Stimulated activated effector memory CD8-positive, alpha-beta T cell treated with anti-CD3 and anti-CD28 coated beads, Interleukin-12 subunit alpha, Interleukin-12 subunit beta, amount 100 ng/mL, for 72 hours (primary cell): Measurements from ENCODE around the gene NRBF2.
"Not testable (repeated sequence)": the region's sequence is repeated elsewhere in the genome, so short reads cannot be mapped to it uniquely, and the experiment has no call there.

ENCODE experiments used
- ATAC-seq: fragments of 150-1000 bp; cut with Tn5 transposase; 2 replicates; pipeline ENCODE4 v1.10.0; 2021
- DNase-seq, 2 donors: peaks; one replicate each; pipeline ENCODE4 v3.0.0; 2021 to 2022; ENCODE audit warnings: low spot score in 2 of 2
- H3K27ac Mint-ChIP-seq: one replicate; pipeline ENCODE4 v1.8.0; 2022; ENCODE audit warnings: mild to moderate bottlenecking, mixed read lengths
- H3K36me3 Mint-ChIP-seq: one replicate; pipeline ENCODE4 v1.8.0; 2022; ENCODE audit warnings: mild to moderate bottlenecking, mixed read lengths
- H3K4me1 Mint-ChIP-seq: one replicate; pipeline ENCODE4 v1.8.0; 2022; ENCODE audit warnings: mixed read lengths
- H3K4me3 Mint-ChIP-seq: one replicate; pipeline ENCODE4 v1.8.0; 2022; ENCODE audit warnings: mild to moderate bottlenecking, mixed read lengths
- H3K9me3 Mint-ChIP-seq: one replicate; pipeline ENCODE4 v1.8.0; 2022; ENCODE audit warnings: mixed read lengths

Gene NRBF2

DNA sequence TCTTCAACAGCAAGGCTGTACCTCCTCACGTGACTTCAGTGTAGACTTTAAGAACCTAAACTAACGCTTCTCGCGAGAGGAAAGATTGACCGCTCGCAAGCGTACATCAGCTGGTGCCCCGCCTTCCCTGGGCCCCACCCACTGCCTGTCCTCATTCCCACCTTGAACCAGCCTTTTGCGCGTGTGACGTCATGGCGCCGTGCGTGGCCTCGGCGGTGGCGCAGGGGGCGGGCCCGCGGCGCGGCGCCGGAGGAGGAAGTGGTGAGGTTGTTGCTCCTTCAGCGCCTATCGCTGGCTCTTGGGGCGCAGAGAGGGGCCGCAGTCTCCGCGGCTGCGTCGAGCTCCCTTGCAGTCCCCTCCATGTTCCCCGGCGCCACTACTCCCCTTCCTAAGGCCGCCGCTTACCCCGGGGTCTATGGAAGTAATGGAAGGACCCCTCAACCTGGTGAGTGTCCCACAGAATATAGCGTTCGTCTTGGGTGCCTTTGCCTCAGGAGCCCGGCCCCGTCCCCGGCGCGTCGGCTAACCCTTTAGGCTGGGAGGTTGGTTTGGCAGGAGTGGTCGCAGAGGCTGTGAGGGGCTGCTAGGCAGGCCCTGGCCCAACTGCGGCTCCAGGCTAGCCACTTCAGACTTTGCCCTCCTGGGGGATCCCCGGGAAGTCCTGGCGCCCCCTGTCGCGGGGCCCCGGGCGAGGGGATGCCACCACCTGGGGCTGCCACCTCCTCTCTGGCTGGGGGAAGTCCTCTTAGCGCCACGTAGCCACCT, at the start of gene NRBF2:
Gene NRBF2 (plus strand): TSS at position 273 of the 765 bp plus-strand sequence. CDS start 143 bp downstream, at position 416.
- ATAC-seq = peak; percentile 96
- peaks cover 37% of the 10 kb centered on the region for H3K36me3 Mint-ChIP-seq
- peak; percentile 93 to 96 for DNase-seq
- peaks cover 4% of the 10 kb centered on the region for H3K9me3 Mint-ChIP-seq
- H3K27ac Mint-ChIP-seq = peak within 1 kb of the TSS; percentile 93
- peaks cover 28% of the 10 kb centered on the region for H3K4me1 Mint-ChIP-seq
- H3K4me3 Mint-ChIP-seq = peak within 1 kb of the TSS; percentile 82

DNA sequence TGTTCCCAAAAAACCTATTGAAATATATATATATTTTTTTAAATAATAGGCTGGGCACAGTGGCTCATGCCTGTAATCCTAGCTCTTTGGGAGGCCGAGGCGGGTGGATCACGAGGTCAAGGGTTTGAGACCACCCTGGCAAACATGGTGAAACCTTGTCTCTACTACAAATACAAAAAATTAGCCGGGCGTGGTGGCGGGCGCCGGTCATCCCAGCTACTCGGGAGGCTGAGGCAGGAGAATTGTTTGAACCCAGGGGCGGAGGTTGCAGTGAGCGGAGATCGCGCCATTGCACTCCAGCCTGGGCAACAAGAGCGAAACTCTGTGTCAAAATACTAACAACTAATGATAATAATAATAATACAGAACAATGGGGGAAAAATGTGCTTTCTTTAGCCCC, 49.7 kb upstream of the NRBF2 start:
- H3K27ac Mint-ChIP-seq, DNase-seq, ATAC-seq, H3K9me3 Mint-ChIP-seq, H3K4me3 Mint-ChIP-seq, H3K36me3 Mint-ChIP-seq, H3K4me1 Mint-ChIP-seq: not testable (repeated sequence)

DNA sequence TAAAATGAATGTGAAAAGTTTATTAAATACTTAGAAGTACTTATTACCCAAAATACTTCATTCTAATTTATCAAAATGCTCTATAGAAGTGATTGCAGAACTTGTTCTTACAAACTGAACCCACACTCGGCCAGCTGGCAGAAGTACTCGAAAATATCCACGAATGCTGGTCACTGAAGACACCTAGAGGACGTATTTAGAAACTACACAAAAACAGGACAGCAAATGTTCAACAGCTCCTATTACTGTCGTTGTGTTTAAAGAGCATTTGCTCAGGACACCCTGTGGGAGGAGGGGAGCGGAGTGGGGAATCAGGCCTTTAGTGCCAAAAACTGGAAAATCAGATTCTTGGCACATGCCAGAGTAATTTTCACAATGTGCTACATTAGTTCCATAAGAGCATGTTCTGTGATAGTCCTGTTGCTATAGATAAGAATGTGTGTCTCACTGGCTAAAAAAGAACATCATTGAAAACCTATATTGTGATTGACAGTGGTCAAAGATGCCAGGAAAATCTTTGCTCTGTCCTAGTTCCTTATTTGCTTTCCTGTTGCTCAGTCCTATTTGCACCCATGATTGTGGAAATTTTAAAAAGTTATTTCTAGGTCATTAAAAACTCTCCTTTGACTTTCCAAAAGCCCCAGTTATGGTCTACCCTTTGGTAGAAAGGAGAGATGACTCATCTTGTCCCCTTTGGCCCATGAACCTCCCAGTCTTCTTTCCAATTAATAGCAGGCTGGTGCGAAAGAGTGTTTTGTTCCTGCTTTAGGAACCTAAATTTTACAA, 49.0 kb upstream of the NRBF2 start:
- H3K36me3 Mint-ChIP-seq = no peaks in the 10 kb centered on the region
- no peaks in the 10 kb centered on the region for H3K9me3 Mint-ChIP-seq
- DNase-seq = peak; percentile 7 to 56
- H3K4me1 Mint-ChIP-seq = no peaks in the 10 kb centered on the region
- H3K27ac Mint-ChIP-seq = no peak overlapping the region
- peak; percentile 80 for ATAC-seq
- no peak overlapping the region for H3K4me3 Mint-ChIP-seq

DNA sequence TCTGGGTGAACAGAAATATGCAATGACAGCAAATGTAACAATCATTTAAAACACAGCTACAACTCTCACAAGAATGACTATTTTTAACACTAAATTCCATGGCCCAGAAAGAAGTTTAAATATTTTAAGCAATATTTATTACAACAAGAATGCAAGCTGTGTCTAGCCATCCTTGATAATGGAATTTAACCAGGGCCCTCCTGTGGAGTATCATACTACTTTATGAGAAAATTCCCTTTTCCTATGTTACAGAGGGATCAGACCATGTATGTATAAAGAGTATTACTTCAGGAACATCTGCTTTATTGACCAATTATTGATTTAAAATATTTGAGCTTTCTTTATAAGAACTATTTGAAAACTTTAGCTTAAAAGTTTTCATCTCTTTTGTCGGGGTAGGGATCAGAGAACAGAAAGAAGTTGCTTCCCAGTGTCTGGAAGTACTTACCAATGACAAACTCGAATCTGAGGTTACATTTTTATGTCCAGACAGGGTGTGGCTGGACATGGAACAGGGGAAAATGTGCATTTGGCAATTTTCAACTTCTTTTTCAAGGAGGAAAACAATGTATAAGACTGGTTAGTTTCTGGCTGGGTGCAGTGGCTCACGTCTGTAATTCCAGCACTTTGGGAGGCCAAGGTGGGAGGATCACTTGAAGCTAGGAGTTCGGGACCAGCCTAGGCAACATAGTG, 48.3 kb upstream of the NRBF2 start:
- Mint-ChIP-seq H3K36me3 (no peaks in the 10 kb centered on the region), H3K9me3 (no peaks in the 10 kb centered on the region), H3K4me1 (no peaks in the 10 kb centered on the region), H3K4me3 (no peak overlapping the region), H3K27ac (no peak overlapping the region)
- ATAC-seq = no peak
- no peak for DNase-seq

DNA sequence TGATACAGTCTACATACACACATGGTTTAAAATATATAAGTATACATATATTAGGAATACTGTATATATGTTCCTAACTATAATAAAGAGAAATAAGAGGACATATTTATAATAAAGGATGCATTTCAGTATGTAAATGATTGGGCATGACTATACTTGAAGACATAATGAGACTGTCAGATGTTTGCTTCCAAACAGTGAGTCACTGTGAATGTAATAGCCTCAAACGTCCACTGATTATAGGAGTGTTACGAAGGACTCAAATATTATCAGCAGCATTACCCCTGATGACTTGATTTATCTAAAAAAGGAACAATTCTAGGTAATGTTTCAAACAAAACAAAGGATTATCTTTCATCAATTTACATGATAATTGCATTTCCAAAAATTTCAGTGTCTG, 39.9 kb upstream of the NRBF2 start:
- ATAC-seq = no peak
- H3K9me3 Mint-ChIP-seq = no peaks in the 10 kb centered on the region
- peaks cover 5% of the 10 kb centered on the region for H3K36me3 Mint-ChIP-seq
- no peak overlapping the region for H3K27ac Mint-ChIP-seq
- H3K4me3 Mint-ChIP-seq = no peak overlapping the region
- no peak for DNase-seq
- H3K4me1 Mint-ChIP-seq = no peaks in the 10 kb centered on the region

DNA sequence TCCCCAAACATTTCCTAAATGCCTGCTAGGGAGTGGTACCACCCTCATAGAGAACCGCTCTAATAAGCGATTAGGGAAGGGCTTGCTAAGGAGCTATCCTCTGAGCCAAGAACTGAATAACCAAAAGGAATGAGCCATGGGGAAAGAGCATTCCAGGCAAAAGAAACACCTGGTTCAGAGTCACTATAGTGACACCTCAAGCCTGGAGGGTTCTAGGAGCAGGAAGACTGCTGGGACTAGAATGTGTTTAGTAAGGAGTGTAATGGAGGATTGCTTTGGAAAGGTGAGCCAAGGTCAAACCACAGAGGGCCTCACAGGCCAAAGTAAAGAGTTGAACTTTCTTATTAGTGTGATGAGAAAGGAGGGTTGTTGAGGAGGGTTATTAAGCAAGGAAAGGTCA, 38.7 kb upstream of the NRBF2 start:
- Mint-ChIP-seq H3K4me3 (no peak overlapping the region), H3K9me3 (no peaks in the 10 kb centered on the region), H3K27ac (no peak overlapping the region), H3K36me3 (peaks cover 5% of the 10 kb centered on the region), H3K4me1 (no peaks in the 10 kb centered on the region)
- no peak for ATAC-seq
- no peak for DNase-seq

DNA sequence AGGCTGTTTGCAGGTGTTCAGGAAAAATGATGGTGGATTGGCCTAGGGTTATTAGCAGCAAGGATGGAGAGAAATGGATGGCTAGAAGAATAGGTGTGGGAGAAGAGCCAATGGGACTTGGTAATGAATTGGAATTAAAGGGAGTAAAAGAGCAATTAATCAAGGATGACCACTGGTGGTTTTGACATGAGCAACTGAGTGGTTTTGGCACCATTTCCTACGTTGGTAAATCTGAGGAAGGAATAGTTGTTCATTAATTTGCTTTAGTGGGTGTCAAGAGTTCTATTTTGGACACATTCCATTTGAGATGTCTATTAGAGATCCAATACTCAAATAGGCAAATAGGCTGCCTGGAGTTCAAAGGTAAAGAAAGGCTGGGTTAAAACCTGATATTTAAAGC, 38.2 kb upstream of the NRBF2 start:
- no peak overlapping the region for H3K4me3 Mint-ChIP-seq
- ATAC-seq (no peak), DNase-seq (no peak)
- H3K9me3 Mint-ChIP-seq = no peaks in the 10 kb centered on the region
- no peaks in the 10 kb centered on the region for H3K4me1 Mint-ChIP-seq
- H3K27ac Mint-ChIP-seq = no peak overlapping the region
- peaks cover 5% of the 10 kb centered on the region for H3K36me3 Mint-ChIP-seq

DNA sequence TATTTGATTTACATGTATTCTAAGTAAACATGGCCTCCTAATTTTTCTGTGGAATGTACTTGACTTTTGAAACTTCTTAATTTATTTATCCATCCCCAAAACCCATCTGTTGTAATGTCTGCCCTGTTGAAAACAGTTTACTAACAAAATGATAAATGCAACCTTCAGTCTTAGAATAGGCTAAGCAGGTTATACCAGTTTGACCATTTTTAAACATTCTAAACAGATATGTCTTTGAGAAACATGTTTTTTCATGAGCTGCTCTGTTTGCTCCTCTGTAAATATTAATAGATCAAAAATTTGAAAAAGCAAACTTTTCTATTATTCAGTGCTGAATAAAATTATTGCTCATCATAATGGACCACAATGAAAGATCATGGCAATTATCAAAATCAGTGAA, 33.4 kb upstream of the NRBF2 start:
- H3K36me3 Mint-ChIP-seq = peaks cover 5% of the 10 kb centered on the region
- no peaks in the 10 kb centered on the region for H3K9me3 Mint-ChIP-seq
- no peak overlapping the region for H3K4me3 Mint-ChIP-seq
- no peak overlapping the region for H3K27ac Mint-ChIP-seq
- peaks cover 25% of the 10 kb centered on the region for H3K4me1 Mint-ChIP-seq
- ATAC-seq (no peak), DNase-seq (no peak)

DNA sequence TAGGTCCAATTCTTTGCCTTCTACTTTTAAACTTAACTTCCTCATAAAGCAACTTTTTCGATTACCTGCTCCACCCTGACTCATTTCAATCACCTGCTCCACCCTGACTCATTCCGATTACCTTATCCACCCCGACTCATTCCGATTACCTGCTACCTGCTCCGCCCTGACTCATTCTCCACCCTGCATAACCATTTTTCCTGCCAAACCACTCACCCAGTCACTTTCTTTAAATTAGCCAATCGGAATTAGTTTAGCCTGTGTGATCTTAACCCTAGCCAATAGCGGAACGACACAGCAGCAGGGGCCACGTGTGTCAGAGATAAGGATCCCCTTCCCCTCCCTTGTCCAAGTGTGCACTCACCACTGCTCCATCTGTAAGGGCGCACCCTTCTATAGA, 32.0 kb upstream of the NRBF2 start:
- Mint-ChIP-seq H3K27ac (peak overlapping the region; percentile 8), H3K4me1 (peaks cover 26% of the 10 kb centered on the region)
- DNase-seq, H3K9me3 Mint-ChIP-seq, ATAC-seq, H3K36me3 Mint-ChIP-seq, H3K4me3 Mint-ChIP-seq: not testable (repeated sequence)

DNA sequence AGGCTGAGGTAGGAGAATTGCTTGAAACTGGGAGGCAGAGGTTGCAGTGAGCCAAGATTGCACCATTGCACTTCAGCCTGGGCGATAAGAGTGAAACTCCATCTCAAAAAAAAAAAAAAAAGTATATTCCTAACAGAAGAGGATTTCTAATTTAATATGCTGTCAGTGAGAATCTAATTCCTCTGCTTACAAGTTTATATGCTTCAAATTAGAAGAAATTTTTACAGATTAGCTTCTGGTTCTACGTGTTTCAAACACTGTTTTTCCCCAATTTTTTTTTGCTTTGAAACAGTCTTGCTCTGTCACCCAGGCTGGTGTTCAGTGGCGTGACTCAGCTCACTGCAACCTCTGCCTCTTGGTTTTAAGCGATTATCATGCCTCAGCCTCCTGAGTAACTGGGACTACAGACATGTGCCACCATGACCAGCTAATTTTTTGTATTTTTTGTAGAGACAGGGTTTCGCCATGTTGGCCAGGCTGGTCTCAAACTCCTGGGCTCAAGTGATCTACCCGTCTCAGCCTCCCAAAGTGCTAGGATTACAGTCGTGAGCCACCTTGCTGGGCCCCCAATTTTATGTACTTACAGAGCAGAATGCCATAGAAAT, 30.7 kb upstream of the NRBF2 start:
- peak; percentile 68 for ATAC-seq
- not testable (repeated sequence) for H3K27ac Mint-ChIP-seq, DNase-seq, H3K4me3 Mint-ChIP-seq, H3K9me3 Mint-ChIP-seq, H3K36me3 Mint-ChIP-seq
- peaks cover 31% of the 10 kb centered on the region for H3K4me1 Mint-ChIP-seq

DNA sequence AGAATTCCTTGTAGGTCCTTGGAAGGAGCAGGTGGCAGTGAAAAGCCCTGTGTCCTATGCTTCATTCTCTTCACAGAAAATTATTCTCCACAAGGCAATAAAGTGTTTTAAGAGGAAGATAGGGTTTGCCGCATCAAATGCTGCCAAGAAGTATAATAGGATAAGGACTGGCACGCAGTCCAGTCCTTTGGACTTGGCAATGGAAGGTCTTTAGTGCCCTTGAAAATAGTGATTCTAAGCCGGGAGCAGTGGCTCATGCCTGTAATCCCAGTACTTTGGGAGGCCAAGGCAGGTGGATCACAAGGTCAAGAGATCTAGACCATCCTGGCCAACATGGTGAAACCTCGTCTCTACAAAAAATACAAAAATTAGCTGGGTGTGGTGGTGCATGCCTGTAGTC, 29.9 kb upstream of the NRBF2 start:
- not testable (repeated sequence) for H3K4me3 Mint-ChIP-seq, H3K9me3 Mint-ChIP-seq, DNase-seq, H3K36me3 Mint-ChIP-seq, H3K27ac Mint-ChIP-seq, ATAC-seq
- peaks cover 31% of the 10 kb centered on the region for H3K4me1 Mint-ChIP-seq

DNA sequence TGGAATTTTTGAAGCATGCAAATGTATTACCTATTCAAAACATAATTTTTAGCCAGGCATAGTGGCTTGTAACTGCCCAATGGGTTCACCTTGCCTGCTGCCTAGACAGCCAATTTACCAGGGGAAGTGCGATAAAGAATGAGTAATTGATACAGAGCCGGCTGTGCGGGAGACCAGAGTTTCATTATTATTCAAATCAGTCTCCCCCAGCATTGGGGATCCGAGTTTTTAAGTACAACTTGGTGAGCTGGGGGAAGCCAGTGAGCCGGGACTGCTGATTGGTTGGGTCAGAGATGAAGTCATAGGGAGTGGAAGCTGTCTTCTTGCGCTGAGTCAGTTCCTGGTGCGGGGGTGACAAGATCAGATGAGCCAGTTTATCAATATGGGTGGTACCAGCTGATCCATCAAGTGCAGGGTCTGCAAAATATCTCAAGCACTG, 29.1 kb upstream of the NRBF2 start:
- Mint-ChIP-seq H3K27ac (no peak overlapping the region), H3K4me1 (peaks cover 31% of the 10 kb centered on the region), H3K4me3 (no peak overlapping the region), H3K36me3 (no peaks in the 10 kb centered on the region), H3K9me3 (no peaks in the 10 kb centered on the region)
- ATAC-seq = peak; percentile 97
- DNase-seq = peak; percentile 30 to 77

DNA sequence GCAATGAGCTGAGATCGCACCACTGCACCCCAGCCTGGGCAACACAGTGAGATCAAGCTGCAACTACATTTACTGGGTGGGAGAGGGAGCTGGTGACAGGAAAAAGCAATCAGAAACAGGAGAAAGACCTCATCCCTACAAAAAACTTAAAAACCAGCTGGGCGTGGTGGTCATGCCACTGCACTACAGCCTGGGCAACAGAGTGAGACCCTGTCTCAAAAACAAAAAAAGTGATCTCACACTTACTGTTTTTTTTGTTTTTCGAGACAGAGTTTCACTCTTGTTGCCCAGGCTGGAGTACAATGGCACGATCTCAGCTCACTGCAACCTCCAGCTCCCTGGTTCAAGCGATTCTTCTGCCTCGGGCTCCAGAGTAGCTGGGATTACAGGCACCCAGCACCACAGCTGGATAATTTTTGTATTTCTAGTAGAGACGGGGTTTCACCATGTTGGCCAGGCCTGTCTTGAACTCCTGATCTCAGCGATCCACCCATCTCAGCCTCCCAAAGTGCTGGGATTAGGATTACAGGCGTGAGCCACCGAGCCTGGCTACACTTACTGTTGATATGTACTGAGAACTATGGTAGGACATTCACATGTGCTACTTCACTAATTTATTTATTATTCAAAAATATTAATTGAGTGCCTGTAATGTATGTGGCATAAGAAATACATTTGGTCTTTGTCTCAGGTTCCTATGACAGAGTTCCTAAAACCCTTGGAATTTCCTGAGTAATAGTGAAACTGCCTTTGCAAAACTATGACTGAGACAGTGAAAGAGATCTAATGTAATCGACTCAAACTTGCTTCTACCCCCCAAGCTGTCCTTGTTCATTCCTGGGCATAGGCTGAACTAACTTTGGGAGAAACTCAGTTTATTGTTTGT, 27.7 kb upstream of the NRBF2 start:
- H3K4me3 Mint-ChIP-seq = no peak overlapping the region
- DNase-seq (no peak), ATAC-seq (no peak)
- H3K9me3 Mint-ChIP-seq = no peaks in the 10 kb centered on the region
- no peaks in the 10 kb centered on the region for H3K36me3 Mint-ChIP-seq
- H3K4me1 Mint-ChIP-seq = peaks cover 31% of the 10 kb centered on the region
- H3K27ac Mint-ChIP-seq = no peak overlapping the region

DNA sequence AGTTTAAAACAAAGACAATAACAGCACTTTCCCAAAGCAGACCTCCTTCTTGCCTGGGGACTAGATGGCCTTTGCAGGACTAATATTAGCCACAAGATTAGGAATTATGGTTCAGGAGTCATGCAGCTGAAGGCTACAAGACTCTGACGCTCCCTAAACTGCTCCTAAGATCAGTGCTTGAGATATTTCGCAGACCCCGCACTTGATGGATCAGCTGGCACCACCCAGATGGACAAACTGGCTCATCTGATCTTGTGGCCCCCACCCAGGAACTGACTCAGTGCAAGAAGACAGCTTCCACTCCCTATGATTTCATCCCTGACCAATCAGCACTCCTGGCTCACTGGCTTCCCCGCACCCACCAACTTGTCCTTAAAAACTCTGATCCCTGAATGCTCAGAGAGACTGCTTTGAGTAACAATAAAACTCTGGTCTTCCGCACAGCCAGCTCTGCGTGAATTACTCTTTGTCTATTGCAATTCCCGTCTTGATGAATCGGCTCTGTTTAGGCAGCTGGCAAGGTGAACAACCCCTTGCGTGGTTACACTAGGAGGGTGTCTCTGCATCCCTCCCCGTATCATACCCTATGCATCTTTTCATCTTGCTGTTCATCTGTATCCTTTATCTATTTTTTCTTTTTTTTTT, 26.9 kb upstream of the NRBF2 start:
- Mint-ChIP-seq H3K27ac (no peak overlapping the region), H3K4me1 (peaks cover 26% of the 10 kb centered on the region), H3K4me3 (no peak overlapping the region), H3K36me3 (no peaks in the 10 kb centered on the region), H3K9me3 (no peaks in the 10 kb centered on the region)
- no peak for ATAC-seq
- no peak for DNase-seq
